ENCODE measurements around the gene ZC3H4.
"Not testable (repeated sequence)": the region's sequence is repeated elsewhere in the genome, so short reads cannot be mapped to it uniquely, and the experiment has no call there.

ZC3H4 gene

GRCh38 chr19:47112997-47113849 is at the start of gene ZC3H4:
ZC3H4 (minus strand) TSS chr19:47113776; CDS start chr19:47112584, 1,192 bp downstream.
- peak; percentile 99 for DNase-seq

GRCh38 chr19:47161876-47162489 is 48.4 kb upstream of the ZC3H4 start:
- DNase-seq: no peak

- DNase-seq: no peak
Measured at GRCh38 chr19:47158879-47159503, 45.4 kb upstream of the ZC3H4 start.

GRCh38 chr19:47158367-47158791 is 44.8 kb upstream of the ZC3H4 start:
- no peak for DNase-seq

- DNase-seq: no peak
Measured at GRCh38 chr19:47157431-47158321, 44.1 kb upstream of the ZC3H4 start.

GRCh38 chr19:47156861-47157430 is 43.4 kb upstream of the ZC3H4 start:
- DNase-seq: no peak

- DNase-seq: no peak
Measured at GRCh38 chr19:47155148-47155547, 41.6 kb upstream of the ZC3H4 start.

GRCh38 chr19:47153266-47153665 is 39.7 kb upstream of the ZC3H4 start:
- no peak for DNase-seq

GRCh38 chr19:47152632-47153031 is 39.1 kb upstream of the ZC3H4 start:
- no peak for DNase-seq

- no peak for DNase-seq
Measured at GRCh38 chr19:47152205-47152604, 38.6 kb upstream of the ZC3H4 start.

- no peak for DNase-seq
Measured at GRCh38 chr19:47151627-47152026, 38.1 kb upstream of the ZC3H4 start.

GRCh38 chr19:47146920-47147319 is 33.3 kb upstream of the ZC3H4 start:
- no peak for DNase-seq

GRCh38 chr19:47145639-47146486 is 32.3 kb upstream of the ZC3H4 start:
- no peak for DNase-seq

- no peak for DNase-seq
Measured at GRCh38 chr19:47144630-47145029, 31.1 kb upstream of the ZC3H4 start.

GRCh38 chr19:47143322-47144073 is 29.9 kb upstream of the ZC3H4 start:
- no peak for DNase-seq

- DNase-seq: no peak
Measured at GRCh38 chr19:47142779-47143178, 29.2 kb upstream of the ZC3H4 start.

- no peak for DNase-seq
Measured at GRCh38 chr19:47141695-47142094, 28.1 kb upstream of the ZC3H4 start.

- DNase-seq: not testable (repeated sequence)
Measured at GRCh38 chr19:47141252-47141651, 27.7 kb upstream of the ZC3H4 start.

- no peak for DNase-seq
Measured at GRCh38 chr19:47135156-47135555, 21.6 kb upstream of the ZC3H4 start.

GRCh38 chr19:47134545-47134944 is 21.0 kb upstream of the ZC3H4 start:
- DNase-seq: no peak

GRCh38 chr19:47133021-47133471 is 19.5 kb upstream of the ZC3H4 start:
- no peak for DNase-seq
